HCT116 (cell line): ENCODE data around the gene MAP1S. TPM values are rescaled to one million over a fixed set of nuclear protein-coding genes. Genes with fewer than 3 reads are reported as not detected.

Source experiments
- ATAC-seq: fragments of 200-7000 bp; cut with Tn5 transposase; 2 replicates; pipeline ENCODE4 v1.9.1; 2020; ENCODE audit warnings: mild to moderate bottlenecking, moderate library complexity
- BruUV-seq: library from RNA; stranded (reverse); fragments of 400-500 nt; replicated peaks from 2 replicates; lab custom pipeline; 2021; lab: Mats Ljungman, UMichigan
- CTCF ChIA-PET: fragments of 300-600 bp; sonication (Branson Sonifier 250); formaldehyde crosslinking; loops from one replicate; lab custom pipeline; 2021; ENCODE audit warnings: antibody characterized with exemption; lab: Charles Lee
- POLR2A ChIA-PET: fragments of 300-600, 350-600 bp; sonication (Branson Sonifier 250); formaldehyde crosslinking; loops from one replicate; lab custom pipeline; 2021; ENCODE audit warnings: antibody characterized with exemption; lab: Charles Lee
- RAD21 ChIA-PET, 2 experiments: fragments of 300-600 bp; sonication (Branson Sonifier 250); formaldehyde crosslinking; loops; one replicate each; lab custom pipeline; 2023; ENCODE audit warnings: low total read pairs in 2 of 2; ENCODE audit not compliant: uncharacterized antibody in 2 of 2, unreplicated experiment in 2 of 2, low non-redundant PET in 1 of 2; lab: Charles Lee
- DNase-seq: peaks from one replicate; pipeline ENCODE4 v3.0.0-alpha.2; 2010; ENCODE audit warnings: low read depth, low spot score
- H2AFZ ChIP-seq: fragments of 200-600 bp; shearing (Covaris generic), sonication (generic); 2 replicates; pipeline ENCODE4 v1.6.1; 2017; ENCODE audit warnings: low read depth, mixed run types, mixed read lengths, antibody characterized with exemption, low read length; ENCODE audit not compliant: poor library complexity, severe bottlenecking
- H3K27ac ChIP-seq: 2 replicates; pipeline ENCODE4 v1.5.1; 2012; ENCODE audit warnings: low read depth, low read length
- H3K27me3 ChIP-seq: fragments of 200-600 bp; sonication (generic); 2 replicates; pipeline ENCODE4 v1.6.1; 2016; ENCODE audit warnings: mixed run types, low read length, mixed read lengths; ENCODE audit not compliant: insufficient read depth
- H3K36me3 ChIP-seq, 2 experiments: fragments of 200-500 bp in 1 of 2; fragments of 200-600 bp in 1 of 2; sonication (Bioruptor generic) in 1 of 2; sonication (generic) in 1 of 2; 2 replicates each; pipeline versions ENCODE4 v1.5.1 to v1.6.1; 2014 to 2016; ENCODE audit warnings: low read length in 2 of 2, inconsistent platforms in 1 of 2, mixed read lengths in 1 of 2, mixed run types in 1 of 2; ENCODE audit not compliant: insufficient read depth in 2 of 2, control insufficient read depth in 1 of 2
- H3K4me1 ChIP-seq, 2 experiments: fragments of 200-600 bp in 1 of 2; sonication (generic) in 1 of 2; 2 replicates each; pipeline versions ENCODE4 v1.5.1 to v1.6.1; 2012 to 2017; ENCODE audit warnings: low read length in 2 of 2, inconsistent platforms in 1 of 2, mild to moderate bottlenecking in 1 of 2, mixed read lengths in 1 of 2, mixed run types in 1 of 2, moderate library complexity in 1 of 2; ENCODE audit not compliant: insufficient read depth in 2 of 2, control insufficient read depth in 1 of 2
- H3K4me2 ChIP-seq: fragments of 200-600 bp; sonication (generic); 2 replicates; pipeline ENCODE4 v1.6.1; 2017; ENCODE audit warnings: mixed run types, low read length, mixed read lengths
- H3K4me3 ChIP-seq, 2 experiments: fragments of 200-600 bp in 1 of 2; sonication (generic) in 1 of 2; replicated peaks in 1 of 2; 2 replicates each; pipeline ENCODE4 v1.5.1; 2011 to 2016; ENCODE audit warnings: low read length in 2 of 2, control low read depth in 1 of 2, low read depth in 1 of 2, mild to moderate bottlenecking in 1 of 2, mixed read lengths in 1 of 2, mixed run types in 1 of 2
- H3K79me2 ChIP-seq: fragments of 200-600 bp; sonication (generic); 2 replicates; pipeline ENCODE4 v1.6.1; 2017; ENCODE audit warnings: mild to moderate bottlenecking, mixed run types, low read length, moderate library complexity, mixed read lengths; ENCODE audit not compliant: insufficient read depth
- H3K9ac ChIP-seq: fragments of 200-600 bp; sonication (generic); 2 replicates; pipeline ENCODE4 v1.6.1; 2016; ENCODE audit warnings: low read length, mixed read lengths
- H3K9me2 ChIP-seq: fragments of 200-600 bp; sonication (generic), shearing (Covaris generic); 2 replicates; pipeline ENCODE4 v1.6.1; 2017; ENCODE audit warnings: mixed run types, mild to moderate bottlenecking, moderate library complexity; ENCODE audit not compliant: insufficient read depth
- H3K9me3 ChIP-seq, 2 experiments: fragments of 200-500 bp in 1 of 2; fragments of 200-600 bp in 1 of 2; sonication (Bioruptor generic) in 1 of 2; sonication (generic) in 1 of 2; 2 replicates each; pipeline ENCODE4 v1.6.1; 2014 to 2017; ENCODE audit warnings: low read length in 2 of 2, mixed read lengths in 2 of 2, inconsistent platforms in 1 of 2, low read depth in 1 of 2, mild to moderate bottlenecking in 1 of 2, mixed run types in 1 of 2, moderate library complexity in 1 of 2; ENCODE audit not compliant: control insufficient read depth in 1 of 2, insufficient read depth in 1 of 2
- H4K20me1 ChIP-seq: fragments of 200-600 bp; sonication (generic), shearing (Covaris generic); 2 replicates; pipeline ENCODE4 v1.6.1; 2017; ENCODE audit warnings: mixed run types, mild to moderate bottlenecking, moderate library complexity; ENCODE audit not compliant: insufficient read depth
- ATF3 ChIP-seq: IDR thresholded peaks from 2 replicates; pipeline ENCODE4 v1.6.1; 2012
- CBX3 ChIP-seq: IDR thresholded peaks from 2 replicates; pipeline ENCODE4 v1.6.1; 2012; ENCODE audit warnings: low read depth
- CEBPB ChIP-seq: IDR thresholded peaks from 2 replicates; pipeline ENCODE4 v1.6.1; 2012; ENCODE audit warnings: low read depth
- CTCF ChIP-seq, 3 experiments: fragments of 200-600 bp in 1 of 3; sonication (generic) in 1 of 3; IDR thresholded peaks in 2 of 3; conservative IDR thresholded peaks in 1 of 3; 2 replicates each; pipeline ENCODE4 v1.5.1; 2012 to 2017; ENCODE audit warnings: low read depth in 2 of 3, low read length in 2 of 3, antibody characterized with exemption in 1 of 3, borderline replicate concordance in 1 of 3, control low read depth in 1 of 3, mild to moderate bottlenecking in 1 of 3, mixed read lengths in 1 of 3, mixed run types in 1 of 3, moderate library complexity in 1 of 3; ENCODE audit not compliant: insufficient read depth in 1 of 3
- ELF1 ChIP-seq: IDR thresholded peaks from 2 replicates; pipeline ENCODE4 v1.6.1; 2012; ENCODE audit warnings: low read depth, borderline replicate concordance
- EZH2 ChIP-seq: fragments of 200-600 bp; sonication (generic); IDR thresholded peaks from 2 replicates; pipeline ENCODE4 v1.6.1; 2017; ENCODE audit warnings: antibody characterized with exemption, mixed run types
- EZH2phosphoT487 ChIP-seq: fragments of 200-600 bp; IDR thresholded peaks from 2 replicates; pipeline ENCODE4 v1.6.1; 2018; ENCODE audit warnings: antibody characterized with exemption, borderline replicate concordance
- FOSL1 ChIP-seq: IDR thresholded peaks from 2 replicates; pipeline ENCODE4 v1.6.1; 2012; ENCODE audit warnings: low read depth
- JUND ChIP-seq: IDR thresholded peaks from 2 replicates; pipeline ENCODE4 v1.6.1; 2012
- POLR2A ChIP-seq: IDR thresholded peaks from 2 replicates; pipeline ENCODE4 v1.7.0; 2011; ENCODE audit warnings: borderline replicate concordance; ENCODE audit not compliant: insufficient read depth, insufficient read length; ENCODE audit errors: extremely low read depth
- POLR2AphosphoS5 ChIP-seq: IDR thresholded peaks from 2 replicates; pipeline ENCODE4 v1.6.1; 2011; ENCODE audit warnings: mild to moderate bottlenecking, low read depth, low read length, moderate library complexity
- RAD21 ChIP-seq: IDR thresholded peaks from 2 replicates; pipeline ENCODE4 v1.6.1; 2012; ENCODE audit warnings: low read depth, mild to moderate bottlenecking
- SIN3A ChIP-seq: IDR thresholded peaks from 2 replicates; pipeline ENCODE4 v1.6.1; 2012; ENCODE audit warnings: low read depth
- SP1 ChIP-seq: IDR thresholded peaks from 2 replicates; pipeline ENCODE4 v1.6.1; 2012; ENCODE audit warnings: low read depth
- SRF ChIP-seq: IDR thresholded peaks from 2 replicates; pipeline ENCODE4 v1.6.1; 2012; ENCODE audit warnings: low read depth
- TCF7L2 ChIP-seq: IDR thresholded peaks from 2 replicates; pipeline ENCODE4 v1.7.0; 2011; ENCODE audit warnings: borderline replicate concordance, inconsistent platforms; ENCODE audit not compliant: insufficient read depth, insufficient read length; ENCODE audit errors: extremely low read depth
- YY1 ChIP-seq: IDR thresholded peaks from 2 replicates; pipeline ENCODE4 v1.6.1; 2011; ENCODE audit warnings: low read length, low read depth, moderate library complexity, mild to moderate bottlenecking; ENCODE audit not compliant: insufficient replicate concordance; ENCODE audit errors: extremely low read depth
- ZFX ChIP-seq: fragments of 450-650 bp; IDR thresholded peaks from 2 replicates; pipeline ENCODE4 v1.6.1; 2017
- ZNF274 ChIP-seq: fragments of 200-500 bp; sonication (Bioruptor generic); IDR thresholded peaks from 2 replicates; pipeline ENCODE4 v1.6.1; 2014; ENCODE audit warnings: mild to moderate bottlenecking, low read depth, low read length, inconsistent platforms
- intact Hi-C: fragments of 100-400 bp; cut with micrococcal nuclease; formaldehyde crosslinking; loops from 2 replicates; pipeline ENCODE4 v1.10.0; 2022
- total RNA-seq: library from RNA; stranded (reverse); gene quantifications from one replicate; pipeline ENCODE4 v1.2.1, GENCODE V29; 2021; ENCODE audit not compliant: unreplicated experiment
- TF ChIP-seq, protein P1 (sequence below): IDR thresholded peaks from 2 replicates; pipeline ENCODE4 v1.6.1; 2011; ENCODE audit warnings: mild to moderate bottlenecking, low read length, moderate library complexity; ENCODE audit not compliant: insufficient replicate concordance; ENCODE audit errors: extremely low read depth

The MAP1S gene
- total RNA-seq, 1 experiment from 2014 or later: 80.8 TPM

DNA sequence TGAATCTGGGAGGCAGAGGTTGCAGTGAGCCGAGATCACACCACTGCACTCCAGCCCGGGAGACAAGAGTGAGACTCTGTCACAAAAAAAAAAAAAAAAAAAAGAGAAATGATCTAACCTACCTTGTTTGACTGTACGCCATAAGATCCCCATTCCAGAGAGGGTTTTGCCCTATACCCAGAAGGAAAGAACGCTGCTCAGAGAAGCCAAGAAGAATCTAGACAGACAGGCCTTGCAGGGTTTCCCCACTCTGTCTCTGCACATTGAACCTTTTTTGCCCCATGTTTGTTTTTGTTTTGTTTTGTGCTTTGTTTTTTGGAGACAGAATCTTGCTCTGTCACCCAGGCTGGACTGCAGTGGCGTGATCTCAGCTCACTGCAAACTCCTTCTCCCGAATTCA is 7.4 kb upstream of the MAP1S start:
- no peaks in the 10 kb centered on the region; a peak in 1 of 4 replicates for H3K4me1 ChIP-seq
- no TSS peak for BruUV-seq
- ChIA-PET RAD21 (interaction anchor here in 1 of 2 experiments (0.6 kb wide), 1 partner anchor 450 kb away, joined by 3 read pairs; no protein-coding TSS in a partner anchor), CTCF (no interaction called here), POLR2A (interaction anchor here (0.6 kb wide), 1 partner anchor 52 kb away, joined by 5 read pairs; no protein-coding TSS in a partner anchor)
- DNase-seq (no peak), ATAC-seq (no peak)
- intact Hi-C loops: no loop called here
- no peaks in the 10 kb centered on the region for H3K9me3 ChIP-seq
- H3K27ac ChIP-seq: no peak overlapping the region
- H3K4me2 ChIP-seq: no peak overlapping the region
- no peak overlapping the region for H2AFZ ChIP-seq
- H3K4me3 ChIP-seq: no peak overlapping the region
- no peak overlapping the region for H3K9ac ChIP-seq
- no peaks in the 10 kb centered on the region for H3K36me3 ChIP-seq
- H3K79me2 ChIP-seq: no peaks in the 10 kb centered on the region
- TF ChIP-seq ATF3 (no peak), ZFX (no peak), POLR2AphosphoS5 (no peak), JUND (no peak), RAD21 (no peak), EZH2 (no peak), TCF7L2 (no peak), CEBPB (no peak), CTCF (IDR thresholded peaks at IDR 0.05 in 2 of 3, conservative IDR thresholded peaks at IDR 0.05 in 1 of 3; ENCODE audit: borderline replicate concordance in 1 of 3, insufficient read depth in 1 of 3, low read depth in 2 of 3, low read length in 2 of 3) (no peak), ELF1 (no peak), FOSL1 (no peak), EZH2phosphoT487 (no peak), YY1 (no peak), SRF (no peak), SIN3A (no peak), ZNF274 (no peak), POLR2A (no peak), CBX3 (no peak), SP1 (no peak)
- TF ChIP-seq, protein P1, sequence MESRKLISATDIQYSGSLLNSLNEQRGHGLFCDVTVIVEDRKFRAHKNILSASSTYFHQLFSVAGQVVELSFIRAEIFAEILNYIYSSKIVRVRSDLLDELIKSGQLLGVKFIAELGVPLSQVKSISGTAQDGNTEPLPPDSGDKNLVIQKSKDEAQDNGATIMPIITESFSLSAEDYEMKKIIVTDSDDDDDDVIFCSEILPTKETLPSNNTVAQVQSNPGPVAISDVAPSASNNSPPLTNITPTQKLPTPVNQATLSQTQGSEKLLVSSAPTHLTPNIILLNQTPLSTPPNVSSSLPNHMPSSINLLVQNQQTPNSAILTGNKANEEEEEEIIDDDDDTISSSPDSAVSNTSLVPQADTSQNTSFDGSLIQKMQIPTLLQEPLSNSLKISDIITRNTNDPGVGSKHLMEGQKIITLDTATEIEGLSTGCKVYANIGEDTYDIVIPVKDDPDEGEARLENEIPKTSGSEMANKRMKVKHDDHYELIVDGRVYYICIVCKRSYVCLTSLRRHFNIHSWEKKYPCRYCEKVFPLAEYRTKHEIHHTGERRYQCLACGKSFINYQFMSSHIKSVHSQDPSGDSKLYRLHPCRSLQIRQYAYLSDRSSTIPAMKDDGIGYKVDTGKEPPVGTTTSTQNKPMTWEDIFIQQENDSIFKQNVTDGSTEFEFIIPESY: no peak
- no peaks in the 10 kb centered on the region for H3K9me2 ChIP-seq
- H4K20me1 ChIP-seq: no peaks in the 10 kb centered on the region
- H3K27me3 ChIP-seq: no peaks in the 10 kb centered on the region
